ENCODE data around the gene COMP. TPM values are rescaled to one million over a fixed set of nuclear protein-coding genes. Genes with fewer than 3 reads are reported as not detected.

COMP gene
- 0.12 and 0.43 TPM in 2 replicates for total RNA-seq (ENCODE audit: low replicate concordance)
- long read RNA-seq, partial matches to known transcripts: 1 of 2 reads
- long read RNA-seq, other reads (novel, unspliced or antisense): 1 of 2 reads

- DNase-seq (ENCODE audit: extremely low spot score, unreplicated experiment): no peak
- Mint-ChIP-seq H3K27me3 (peaks cover 90% of the 10 kb centered on the region), H3K4me1 (ENCODE audit: unreplicated experiment) (peaks cover 4% of the 10 kb centered on the region), H3K4me3 (peak within 1 kb of the TSS; percentile 83), H3K9me3 (no peaks in the 10 kb centered on the region), H3K27ac (peak within 1 kb of the TSS; percentile 44), H3K36me3 (no peaks in the 10 kb centered on the region)
- no peak for TF ChIP-seq CTCF (conservative IDR thresholded peaks at IDR 0.05)
Measured at GRCh38 chr19:18790566-18791314, at the start of gene COMP. TSS of gene COMP (minus strand) at chr19:18791305. CDS start at chr19:18791269, 36 bp downstream.

- no peaks in the 10 kb centered on the region for H3K9me3 Mint-ChIP-seq
- no peak overlapping the region for H3K27ac Mint-ChIP-seq
- DNase-seq (ENCODE audit: extremely low spot score, unreplicated experiment): no peak
- H3K4me3 Mint-ChIP-seq: no peak overlapping the region
- peaks cover 45% of the 10 kb centered on the region for H3K4me1 Mint-ChIP-seq (ENCODE audit: unreplicated experiment)
- H3K27me3 Mint-ChIP-seq: no peaks in the 10 kb centered on the region
- TF ChIP-seq CTCF (conservative IDR thresholded peaks at IDR 0.05): no peak
- peaks cover 11% of the 10 kb centered on the region for H3K36me3 Mint-ChIP-seq
Measured at GRCh38 chr19:18840288-18841267, 49.5 kb upstream of the COMP start.

GRCh38 chr19:18839465-18840287 lies 48.6 kb upstream of the COMP start:
- Mint-ChIP-seq H3K9me3 (no peaks in the 10 kb centered on the region), H3K4me1 (ENCODE audit: unreplicated experiment) (peaks cover 48% of the 10 kb centered on the region), H3K27ac (no peak overlapping the region), H3K4me3 (peak overlapping the region; percentile 17), H3K36me3 (peaks cover 15% of the 10 kb centered on the region), H3K27me3 (no peaks in the 10 kb centered on the region)
- DNase-seq (ENCODE audit: extremely low spot score, unreplicated experiment): no peak
- no peak for TF ChIP-seq CTCF (conservative IDR thresholded peaks at IDR 0.05)

- Mint-ChIP-seq H3K9me3 (no peaks in the 10 kb centered on the region), H3K27ac (peak overlapping the region; percentile 88), H3K27me3 (no peaks in the 10 kb centered on the region), H3K4me1 (ENCODE audit: unreplicated experiment) (peaks cover 45% of the 10 kb centered on the region), H3K4me3 (peak overlapping the region; percentile 96), H3K36me3 (peaks cover 20% of the 10 kb centered on the region)
- no peak for DNase-seq (ENCODE audit: extremely low spot score, unreplicated experiment)
- TF ChIP-seq CTCF (conservative IDR thresholded peaks at IDR 0.05): no peak
Measured at GRCh38 chr19:18834644-18834984, 43.5 kb upstream of the COMP start.

Data from type B pancreatic cell (in vitro differentiated cells).